Measurements from ENCODE around the gene COLEC11.

Gene COLEC11

GRCh38 chr2:3637692-3638455 is 43.0 kb downstream of the COLEC11 start:
- H3K36me3 Mint-ChIP-seq (ENCODE audit: low read depth), result no peaks in the 10 kb centered on the region
- peaks cover 6% of the 10 kb centered on the region for H3K4me1 Mint-ChIP-seq
- H3K27me3 Mint-ChIP-seq (ENCODE audit: low read depth, poor library complexity), result peaks cover 19% of the 10 kb centered on the region
- H3K9me3 Mint-ChIP-seq, result no peaks in the 10 kb centered on the region
- no peak for DNase-seq
- no peak overlapping the region for H3K27ac Mint-ChIP-seq
- TF ChIP-seq CTCF (IDR thresholded peaks at IDR 0.05), result no peak
- H3K4me3 Mint-ChIP-seq, result no peak overlapping the region

GRCh38 chr2:3638456-3638810 is 43.5 kb downstream of the COLEC11 start:
- TF ChIP-seq CTCF (IDR thresholded peaks at IDR 0.05), result no peak
- Mint-ChIP-seq H3K4me1 (peaks cover 10% of the 10 kb centered on the region), H3K4me3 (no peak overlapping the region), H3K9me3 (no peaks in the 10 kb centered on the region), H3K36me3 (ENCODE audit: low read depth) (no peaks in the 10 kb centered on the region), H3K27me3 (ENCODE audit: low read depth, poor library complexity) (peaks cover 23% of the 10 kb centered on the region), H3K27ac (no peak overlapping the region)
- no peak for DNase-seq

DNA sequence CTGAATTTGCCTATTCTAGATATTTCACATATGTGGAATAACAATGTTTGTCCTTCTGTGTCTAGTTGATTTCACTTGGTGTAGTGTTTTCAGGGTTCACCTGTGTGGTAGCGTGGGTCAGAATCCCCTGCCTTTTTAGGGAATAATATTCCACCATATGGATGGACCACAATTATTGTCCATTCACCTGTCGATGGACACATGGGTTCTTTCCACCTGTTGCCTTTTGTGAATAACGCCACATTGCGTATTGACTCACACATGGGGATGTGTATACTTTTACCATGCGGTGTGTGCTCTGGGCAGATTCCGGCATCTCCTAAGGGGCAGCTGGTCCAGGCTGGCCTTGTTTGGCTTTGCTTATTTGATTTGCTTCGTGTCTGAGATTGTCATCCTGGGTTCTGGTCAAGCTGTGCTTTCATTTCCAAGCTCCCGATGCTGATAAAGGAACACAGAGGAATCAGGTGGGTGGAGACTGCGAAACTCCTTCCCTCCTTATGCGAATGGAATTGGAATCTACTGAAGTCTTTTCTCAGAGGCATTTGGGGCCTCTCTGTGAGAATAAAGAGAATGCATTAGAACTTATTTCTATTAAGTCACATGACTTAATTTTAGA is 44.2 kb downstream of the COLEC11 start:
- Mint-ChIP-seq H3K36me3 (ENCODE audit: low read depth) (no peaks in the 10 kb centered on the region), H3K27me3 (ENCODE audit: low read depth, poor library complexity) (peaks cover 20% of the 10 kb centered on the region), H3K9me3 (no peaks in the 10 kb centered on the region), H3K4me1 (peaks cover 10% of the 10 kb centered on the region), H3K27ac (no peak overlapping the region), H3K4me3 (no peak overlapping the region)
- DNase-seq, result no peak
- no peak for TF ChIP-seq CTCF (IDR thresholded peaks at IDR 0.05)

DNA sequence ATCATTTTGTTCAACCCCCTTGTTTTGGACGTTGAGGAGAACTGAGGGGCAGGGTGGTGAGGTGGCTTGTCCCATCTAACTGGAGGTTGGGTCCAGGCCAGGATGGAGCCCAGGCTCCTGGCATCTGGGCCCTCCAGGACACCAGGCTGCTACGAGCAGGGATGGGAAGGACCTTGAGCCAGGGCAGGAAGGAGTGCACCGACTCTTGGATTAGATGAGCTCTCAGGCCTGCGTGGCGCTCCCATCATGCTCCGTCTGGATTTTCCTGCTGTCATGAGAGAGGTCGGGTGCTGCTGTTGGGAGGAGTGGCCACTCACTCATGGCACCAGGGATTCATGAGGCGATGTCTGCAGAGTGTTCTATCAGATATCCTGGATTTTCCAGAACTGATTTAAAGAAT is 44.7 kb downstream of the COLEC11 start:
- DNase-seq, result no peak
- Mint-ChIP-seq H3K4me3 (no peak overlapping the region), H3K27ac (no peak overlapping the region), H3K27me3 (ENCODE audit: low read depth, poor library complexity) (peaks cover 17% of the 10 kb centered on the region), H3K36me3 (ENCODE audit: low read depth) (no peaks in the 10 kb centered on the region), H3K9me3 (no peaks in the 10 kb centered on the region), H3K4me1 (peaks cover 10% of the 10 kb centered on the region)
- TF ChIP-seq CTCF (IDR thresholded peaks at IDR 0.05), result no peak

- H3K36me3 Mint-ChIP-seq (ENCODE audit: low read depth), result no peaks in the 10 kb centered on the region
- no peak overlapping the region for H3K4me3 Mint-ChIP-seq
- H3K27ac Mint-ChIP-seq, result no peak overlapping the region
- H3K27me3 Mint-ChIP-seq (ENCODE audit: low read depth, poor library complexity), result peaks cover 15% of the 10 kb centered on the region
- peaks cover 10% of the 10 kb centered on the region for H3K4me1 Mint-ChIP-seq
- H3K9me3 Mint-ChIP-seq, result no peaks in the 10 kb centered on the region
- no peak for TF ChIP-seq CTCF (IDR thresholded peaks at IDR 0.05)
- no peak for DNase-seq
Measured at GRCh38 chr2:3641181-3641580, 46.3 kb downstream of the COLEC11 start.

Measured in nephron progenitor cell (in vitro differentiated cells).